A549 (cell line): ENCODE results near the gene CUL2. TPM values are rescaled to one million over a fixed set of nuclear protein-coding genes. Genes with fewer than 3 reads are reported as not detected.

ENCODE experiments used
- ATAC-seq, 2 experiments: fragments of 200-7000 bp in 1 of 2; fragments of >200 bp in 1 of 2; cut with Nextera tagmentation in 1 of 2; cut with Tn5 transposase in 1 of 2; 3 replicates each; pipeline versions ENCODE4 v1.8.0 to v1.9.1; 2018 to 2020; ENCODE audit warnings: mild to moderate bottlenecking in 1 of 2, moderate library complexity in 1 of 2
- CTCF ChIA-PET: fragments of 300-600 bp; sonication (Branson Sonifier 250); formaldehyde crosslinking; extraction: SDS; loops from one replicate; lab custom pipeline; 2021; ENCODE audit warnings: antibody characterized with exemption, inconsistent platforms; lab: Yijun Ruan, JAX
- POLR2A ChIA-PET: fragments of 350-600 bp; formaldehyde crosslinking; extraction: SDS; loops from one replicate; lab custom pipeline; 2021; ENCODE audit warnings: antibody characterized with exemption, inconsistent platforms; lab: Yijun Ruan, JAX
- DNase-seq, 2 experiments: peaks; one replicate each; pipeline versions ENCODE4 v3.0.0 to v3.0.0-alpha.2; 2011 to 2016; ENCODE audit warnings: low read depth in 1 of 2, low spot score in 1 of 2
- FAIRE-seq: peaks from 2 replicates; lab custom pipeline; 2011; peaks lifted over from hg19 to GRCh38; lab: Jason Lieb, UNC
- H3K27ac ChIP-seq, 2 experiments: fragments of >200 bp; sonication (Bioruptor Twin); formaldehyde crosslinking; 3 replicates each; pipeline ENCODE4 v1.5.1; 2016 to 2017
- H3K4me1 ChIP-seq: fragments of >200 bp; sonication (Bioruptor Twin); formaldehyde crosslinking; 3 replicates; pipeline ENCODE4 v1.6.1; 2016
- H3K4me2 ChIP-seq: fragments of >200 bp; sonication (Bioruptor Twin); formaldehyde crosslinking; 3 replicates; pipeline ENCODE4 v1.6.1; 2016
- H3K4me3 ChIP-seq: fragments of >200 bp; sonication (Bioruptor Twin); formaldehyde crosslinking; 3 replicates; pipeline ENCODE4 v1.5.1; 2016
- H3K9me3 ChIP-seq: fragments of >200 bp; sonication (Bioruptor Twin); formaldehyde crosslinking; 3 replicates; pipeline ENCODE4 v1.6.1; 2016
- BHLHE40 ChIP-seq: IDR thresholded peaks from 2 replicates; pipeline ENCODE4 v1.6.1; 2012; ENCODE audit warnings: low read depth, low read length, inconsistent platforms
- CBX2 ChIP-seq: fragments of 200-600 bp; sonication (generic); IDR thresholded peaks from 2 replicates; pipeline ENCODE4 v1.6.1; 2016; ENCODE audit warnings: low read depth, mild to moderate bottlenecking, borderline replicate concordance
- CBX8 ChIP-seq: fragments of 200-600 bp; sonication (generic); IDR thresholded peaks from 2 replicates; pipeline ENCODE4 v1.6.1; 2016
- CHD2 ChIP-seq: fragments of 150-350 bp; IDR thresholded peaks from 2 replicates; pipeline ENCODE4 v1.6.1; 2014; ENCODE audit warnings: low read length; ENCODE audit not compliant: partially characterized antibody
- CHD4 ChIP-seq: fragments of 200-600 bp; sonication (generic); IDR thresholded peaks from 2 replicates; pipeline ENCODE4 v1.6.1; 2016; ENCODE audit warnings: antibody characterized with exemption, mild to moderate bottlenecking, borderline replicate concordance
- EHF ChIP-seq: fragments of 250-450 bp; sonication (Bioruptor Pico); IDR thresholded peaks from 2 replicates; pipeline ENCODE4 v1.5.0; 2020; ENCODE audit warnings: mild to moderate bottlenecking
- EHMT2 ChIP-seq: fragments of 200-600 bp; sonication (generic); IDR thresholded peaks from 2 replicates; pipeline ENCODE4 v1.6.1; 2016; ENCODE audit warnings: antibody characterized with exemption, low read depth, mild to moderate bottlenecking, moderate library complexity
- FOSB ChIP-seq: fragments of 250-450 bp; sonication (Bioruptor Pico); IDR thresholded peaks from 2 replicates; pipeline ENCODE4 v1.5.0; 2020; ENCODE audit warnings: mild to moderate bottlenecking, moderate library complexity
- FOXS1 ChIP-seq: fragments of 250-450 bp; sonication (Bioruptor Pico); IDR thresholded peaks from 2 replicates; pipeline ENCODE4 v1.5.0; 2020; ENCODE audit warnings: mild to moderate bottlenecking, moderate library complexity
- GATA3 ChIP-seq: IDR thresholded peaks from 2 replicates; pipeline ENCODE4 v1.6.1; 2012; ENCODE audit warnings: borderline replicate concordance
- HEYL ChIP-seq: fragments of 250-450 bp; sonication (Bioruptor Pico); IDR thresholded peaks from 2 replicates; pipeline ENCODE4 v1.8.0; 2021; ENCODE audit warnings: mild to moderate bottlenecking, moderate library complexity
- HOXA7 ChIP-seq: fragments of 250-450 bp; sonication (Bioruptor Pico); IDR thresholded peaks from 2 replicates; pipeline ENCODE4 v1.5.0; 2020; ENCODE audit warnings: mild to moderate bottlenecking, moderate library complexity
- HOXB13 ChIP-seq: fragments of 250-450 bp; sonication (Bioruptor Pico); IDR thresholded peaks from 2 replicates; pipeline ENCODE4 v1.5.0; 2020; ENCODE audit warnings: low read depth, mild to moderate bottlenecking, moderate library complexity
- HOXB5 ChIP-seq: fragments of 250-450 bp; sonication (Bioruptor Pico); IDR thresholded peaks from 2 replicates; pipeline ENCODE4 v1.5.0; 2020; ENCODE audit warnings: mild to moderate bottlenecking, moderate library complexity
- JUN ChIP-seq, 2 experiments: fragments of >200 bp; sonication (Bioruptor Twin); formaldehyde crosslinking; IDR thresholded peaks; 2 replicates in 1 of 2; 3 replicates in 1 of 2; pipeline ENCODE4 v1.6.1; 2016 to 2017
- MAZ ChIP-seq: fragments of 150-350 bp; IDR thresholded peaks from 2 replicates; pipeline ENCODE4 v1.6.1; 2014; ENCODE audit warnings: antibody characterized with exemption, low read depth, low read length, borderline replicate concordance
- MYC ChIP-seq: IDR thresholded peaks from 2 replicates; pipeline ENCODE4 v1.6.1; 2012; ENCODE audit warnings: mild to moderate bottlenecking, inconsistent platforms, low read length, improper control_type of control experiment, borderline replicate concordance
- NFE2L2 ChIP-seq: fragments of 150-350 bp; conservative IDR thresholded peaks from 2 replicates; pipeline ENCODE4 v1.6.1; 2014; ENCODE audit warnings: low read length
- NR3C1 ChIP-seq: fragments of >200 bp; sonication (Bioruptor Twin); formaldehyde crosslinking; IDR thresholded peaks from 3 replicates; pipeline ENCODE4 v1.6.1; 2017
- POLR2A ChIP-seq: IDR thresholded peaks from 2 replicates; pipeline ENCODE4 v1.6.1; 2012; ENCODE audit warnings: mild to moderate bottlenecking, low read length
- POLR2AphosphoS2 ChIP-seq: conservative IDR thresholded peaks from 2 replicates; pipeline ENCODE4 v1.6.1; 2012; ENCODE audit warnings: low read length, improper control_type of control experiment, inconsistent platforms
- RARB ChIP-seq: fragments of 250-450 bp; sonication (Bioruptor Pico); IDR thresholded peaks from 2 replicates; pipeline ENCODE4 v1.8.0; 2021; ENCODE audit warnings: mild to moderate bottlenecking, moderate library complexity
- ZC3H11A ChIP-seq: fragments of 450-650 bp; IDR thresholded peaks from 2 replicates; pipeline ENCODE4 v1.6.1; 2014; ENCODE audit warnings: antibody characterized with exemption, mild to moderate bottlenecking
- ZFP36 ChIP-seq: fragments of 450-650 bp; IDR thresholded peaks from 2 replicates; pipeline ENCODE4 v1.6.1; 2014; ENCODE audit warnings: borderline replicate concordance; ENCODE audit not compliant: partially characterized antibody
- ZNF302 ChIP-seq: fragments of 250-450 bp; sonication (Bioruptor Pico); IDR thresholded peaks from 2 replicates; pipeline ENCODE4 v1.9.0; 2021; ENCODE audit warnings: inconsistent platforms, mild to moderate bottlenecking, moderate library complexity
- WGBS: methylation state at CpG from one replicate; pipeline ENCODE4 v1.1.6; 2017; ENCODE audit errors: missing lambda C conversion rate; 5-methylcytosine and 5-hydroxymethylcytosine counted together
- polyA plus RNA-seq, 4 experiments: library from polyadenylated mRNA; depleted of rRNA in 3 of 4; stranded (reverse); fragments of >200 nt; fragmentation: RNase III in 1 of 4; extraction: RNeasy Plus Mini Kit Qiagen cat#74134 plus additional on column Dnase treatment in 1 of 4; gene quantifications; 2 replicates in 3 of 4; 3 replicates in 1 of 4; pipeline ENCODE4 v1.2.3, GENCODE V29; 2011 to 2017
- TF ChIP-seq, protein P1 (sequence below): fragments of 450-650 bp; IDR thresholded peaks from 2 replicates; pipeline ENCODE4 v1.6.1; 2014; ENCODE audit warnings: antibody characterized with exemption
- TF ChIP-seq, protein P2 (sequence below): IDR thresholded peaks from 2 replicates; pipeline ENCODE4 v1.6.1; 2012
- TF ChIP-seq, protein P3 (sequence below): fragments of >200 bp; sonication (Bioruptor Twin); formaldehyde crosslinking; IDR thresholded peaks from 2 replicates; pipeline ENCODE4 v1.6.1; 2016
- TF ChIP-seq, protein P4 (sequence below): fragments of >200 bp; sonication (Bioruptor Twin); formaldehyde crosslinking; IDR thresholded peaks from 3 replicates; pipeline ENCODE4 v1.6.1; 2016
- TF ChIP-seq, protein P5 (sequence below): fragments of 200-600 bp; sonication (generic); IDR thresholded peaks from 2 replicates; pipeline ENCODE4 v1.6.1; 2016; ENCODE audit warnings: antibody characterized with exemption, mild to moderate bottlenecking, moderate library complexity
- TF ChIP-seq, protein P6 (sequence below): IDR thresholded peaks from 2 replicates; pipeline ENCODE4 v1.6.1; 2012

Gene CUL2
- polyA plus RNA-seq, 2 of the 4 experiments (the other 2 are of a cell fraction): 26.8 to 35.1 TPM

DNA sequence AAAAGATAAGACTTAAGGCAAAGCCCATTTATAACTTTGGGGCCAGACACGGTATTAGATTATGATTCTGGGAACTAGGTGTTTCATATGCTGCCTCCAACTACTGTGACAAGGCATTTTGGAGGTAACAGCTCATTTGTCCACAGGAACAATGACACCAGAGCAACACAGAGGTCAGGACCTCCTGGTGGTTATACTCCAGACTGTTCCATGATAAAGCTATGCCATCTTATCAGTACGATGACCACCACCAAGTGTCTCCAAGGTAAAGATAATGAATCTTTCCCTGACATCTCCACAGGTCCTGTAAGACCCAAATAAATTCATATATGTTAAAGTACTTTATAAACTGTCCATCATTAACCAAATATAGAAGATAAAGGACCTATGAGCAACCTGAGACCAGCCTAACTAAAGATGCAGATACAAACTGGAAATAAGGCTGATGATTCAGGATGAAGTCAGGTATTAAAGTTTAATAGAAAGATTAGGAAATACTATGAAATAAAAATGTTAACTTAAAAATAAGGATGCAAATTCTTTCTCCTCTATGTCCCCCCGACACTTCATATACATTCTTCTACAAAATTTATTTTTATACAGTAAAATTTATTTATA, 26.2 kb downstream of the CUL2 start:
- peak; percentile 63 for FAIRE-seq
- Histone ChIP-seq H3K4me2 (peak overlapping the region; percentile 25; the same call in 2 of the 3 replicates), H3K27ac (no peak overlapping the region), H3K4me1 (peaks cover 20% of the 10 kb centered on the region), H3K4me3 (no peak overlapping the region), H3K9me3 (no peaks in the 10 kb centered on the region)
- whole genome bisulfite sequencing: 81% methylated on average over 3 of the region's 3 CpGs
- no peak for TF ChIP-seq FOXS1 (CRISPR knock-in tag)
- no peak for TF ChIP-seq ZNF302 (CRISPR knock-in tag)
- no peak for TF ChIP-seq BHLHE40
- TF ChIP-seq, protein P1, sequence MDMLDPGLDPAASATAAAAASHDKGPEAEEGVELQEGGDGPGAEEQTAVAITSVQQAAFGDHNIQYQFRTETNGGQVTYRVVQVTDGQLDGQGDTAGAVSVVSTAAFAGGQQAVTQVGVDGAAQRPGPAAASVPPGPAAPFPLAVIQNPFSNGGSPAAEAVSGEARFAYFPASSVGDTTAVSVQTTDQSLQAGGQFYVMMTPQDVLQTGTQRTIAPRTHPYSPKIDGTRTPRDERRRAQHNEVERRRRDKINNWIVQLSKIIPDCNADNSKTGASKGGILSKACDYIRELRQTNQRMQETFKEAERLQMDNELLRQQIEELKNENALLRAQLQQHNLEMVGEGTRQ: no peak
- TF ChIP-seq, protein P2, sequence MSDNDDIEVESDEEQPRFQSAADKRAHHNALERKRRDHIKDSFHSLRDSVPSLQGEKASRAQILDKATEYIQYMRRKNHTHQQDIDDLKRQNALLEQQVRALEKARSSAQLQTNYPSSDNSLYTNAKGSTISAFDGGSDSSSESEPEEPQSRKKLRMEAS: no peak
- TF ChIP-seq NFE2L2: no peak
- TF ChIP-seq EHF (CRISPR knock-in tag): no peak
- TF ChIP-seq MAZ: no peak
- TF ChIP-seq GATA3: no peak
- TF ChIP-seq NR3C1: no peak
- no peak for TF ChIP-seq MYC
- no peak for TF ChIP-seq RARB (CRISPR knock-in tag)
- TF ChIP-seq, protein P3, sequence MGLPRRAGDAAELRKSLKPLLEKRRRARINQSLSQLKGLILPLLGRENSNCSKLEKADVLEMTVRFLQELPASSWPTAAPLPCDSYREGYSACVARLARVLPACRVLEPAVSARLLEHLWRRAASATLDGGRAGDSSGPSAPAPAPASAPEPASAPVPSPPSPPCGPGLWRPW: no peak
- no peak for TF ChIP-seq CHD2
- no peak for TF ChIP-seq CBX8
- no peak for TF ChIP-seq CHD4
- TF ChIP-seq, protein P4, sequence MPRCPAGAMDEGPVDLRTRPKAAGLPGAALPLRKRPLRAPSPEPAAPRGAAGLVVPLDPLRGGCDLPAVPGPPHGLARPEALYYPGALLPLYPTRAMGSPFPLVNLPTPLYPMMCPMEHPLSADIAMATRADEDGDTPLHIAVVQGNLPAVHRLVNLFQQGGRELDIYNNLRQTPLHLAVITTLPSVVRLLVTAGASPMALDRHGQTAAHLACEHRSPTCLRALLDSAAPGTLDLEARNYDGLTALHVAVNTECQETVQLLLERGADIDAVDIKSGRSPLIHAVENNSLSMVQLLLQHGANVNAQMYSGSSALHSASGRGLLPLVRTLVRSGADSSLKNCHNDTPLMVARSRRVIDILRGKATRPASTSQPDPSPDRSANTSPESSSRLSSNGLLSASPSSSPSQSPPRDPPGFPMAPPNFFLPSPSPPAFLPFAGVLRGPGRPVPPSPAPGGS: no peak
- TF ChIP-seq HOXB13 (CRISPR knock-in tag): no peak
- TF ChIP-seq, protein P5, sequence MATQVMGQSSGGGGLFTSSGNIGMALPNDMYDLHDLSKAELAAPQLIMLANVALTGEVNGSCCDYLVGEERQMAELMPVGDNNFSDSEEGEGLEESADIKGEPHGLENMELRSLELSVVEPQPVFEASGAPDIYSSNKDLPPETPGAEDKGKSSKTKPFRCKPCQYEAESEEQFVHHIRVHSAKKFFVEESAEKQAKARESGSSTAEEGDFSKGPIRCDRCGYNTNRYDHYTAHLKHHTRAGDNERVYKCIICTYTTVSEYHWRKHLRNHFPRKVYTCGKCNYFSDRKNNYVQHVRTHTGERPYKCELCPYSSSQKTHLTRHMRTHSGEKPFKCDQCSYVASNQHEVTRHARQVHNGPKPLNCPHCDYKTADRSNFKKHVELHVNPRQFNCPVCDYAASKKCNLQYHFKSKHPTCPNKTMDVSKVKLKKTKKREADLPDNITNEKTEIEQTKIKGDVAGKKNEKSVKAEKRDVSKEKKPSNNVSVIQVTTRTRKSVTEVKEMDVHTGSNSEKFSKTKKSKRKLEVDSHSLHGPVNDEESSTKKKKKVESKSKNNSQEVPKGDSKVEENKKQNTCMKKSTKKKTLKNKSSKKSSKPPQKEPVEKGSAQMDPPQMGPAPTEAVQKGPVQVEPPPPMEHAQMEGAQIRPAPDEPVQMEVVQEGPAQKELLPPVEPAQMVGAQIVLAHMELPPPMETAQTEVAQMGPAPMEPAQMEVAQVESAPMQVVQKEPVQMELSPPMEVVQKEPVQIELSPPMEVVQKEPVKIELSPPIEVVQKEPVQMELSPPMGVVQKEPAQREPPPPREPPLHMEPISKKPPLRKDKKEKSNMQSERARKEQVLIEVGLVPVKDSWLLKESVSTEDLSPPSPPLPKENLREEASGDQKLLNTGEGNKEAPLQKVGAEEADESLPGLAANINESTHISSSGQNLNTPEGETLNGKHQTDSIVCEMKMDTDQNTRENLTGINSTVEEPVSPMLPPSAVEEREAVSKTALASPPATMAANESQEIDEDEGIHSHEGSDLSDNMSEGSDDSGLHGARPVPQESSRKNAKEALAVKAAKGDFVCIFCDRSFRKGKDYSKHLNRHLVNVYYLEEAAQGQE: no peak
- peak in 1 of 2 experiments; percentile 22 for DNase-seq
- ChIA-PET CTCF (no interaction called here), POLR2A (no interaction called here)
- peak; percentile 49 to 54; a peak in 3 of 6 replicates for ATAC-seq

DNA sequence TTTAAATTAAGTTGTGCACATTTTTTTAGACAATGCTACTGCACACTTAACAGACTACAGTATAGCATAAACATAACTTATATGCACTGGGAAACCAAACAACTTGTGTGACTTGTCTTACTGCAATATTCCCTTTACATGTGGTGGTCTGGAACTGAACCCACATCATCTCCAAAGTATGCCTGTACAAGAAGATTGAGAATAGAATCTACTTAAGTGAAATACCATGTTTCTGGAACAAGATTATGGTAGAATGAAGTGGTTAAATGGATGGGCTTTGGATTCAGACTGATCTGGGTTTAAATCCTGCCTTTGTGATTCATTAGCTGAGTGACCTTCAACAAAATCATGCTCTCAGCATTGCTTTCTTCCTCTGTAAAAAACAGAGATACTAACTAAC, 30.7 kb downstream of the CUL2 start:
- Histone ChIP-seq H3K27ac (no peak overlapping the region; a peak in 1 of 6 replicates), H3K4me1 (peaks cover 41% of the 10 kb centered on the region), H3K4me3 (no peak overlapping the region), H3K9me3 (no peaks in the 10 kb centered on the region), H3K4me2 (no peak overlapping the region)
- ChIA-PET CTCF (interaction anchor here (2.6 kb wide), 1 partner anchor 32 kb away, joined by 8 read pairs; no protein-coding TSS in a partner anchor), POLR2A (no interaction called here)
- TF ChIP-seq HEYL (CRISPR knock-in tag) (no peak), BHLHE40 (no peak), FOXS1 (CRISPR knock-in tag) (no peak), HOXB5 (CRISPR knock-in tag) (no peak), ZNF302 (CRISPR knock-in tag) (no peak), EHMT2 (no peak), JUN (IDR thresholded peaks at IDR 0.05) (no peak), HOXA7 (CRISPR knock-in tag) (no peak), MAZ (no peak), FOSB (CRISPR knock-in tag) (no peak), NFE2L2 (no peak), ZFP36 (no peak), POLR2AphosphoS2 (no peak), ZC3H11A (no peak), POLR2A (no peak), CBX2 (no peak)
- TF ChIP-seq, protein P6, sequence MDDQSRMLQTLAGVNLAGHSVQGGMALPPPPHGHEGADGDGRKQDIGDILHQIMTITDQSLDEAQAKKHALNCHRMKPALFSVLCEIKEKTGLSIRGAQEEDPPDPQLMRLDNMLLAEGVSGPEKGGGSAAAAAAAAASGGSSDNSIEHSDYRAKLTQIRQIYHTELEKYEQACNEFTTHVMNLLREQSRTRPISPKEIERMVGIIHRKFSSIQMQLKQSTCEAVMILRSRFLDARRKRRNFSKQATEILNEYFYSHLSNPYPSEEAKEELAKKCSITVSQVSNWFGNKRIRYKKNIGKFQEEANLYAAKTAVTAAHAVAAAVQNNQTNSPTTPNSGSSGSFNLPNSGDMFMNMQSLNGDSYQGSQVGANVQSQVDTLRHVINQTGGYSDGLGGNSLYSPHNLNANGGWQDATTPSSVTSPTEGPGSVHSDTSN: no peak
- ATAC-seq (no peak), FAIRE-seq (peak; percentile 13), DNase-seq (no peak)
